GM21381 (cell line): ENCODE results near the gene IPCEF1.

Experiments used
- ATAC-seq: cut with Tn5 transposase; IDR thresholded peaks from one replicate; pipeline ENCODE4 v1.9.1; 2021; ENCODE audit warnings: mild to moderate bottlenecking, moderate library complexity; ENCODE audit not compliant: unreplicated experiment

The IPCEF1 gene

DNA sequence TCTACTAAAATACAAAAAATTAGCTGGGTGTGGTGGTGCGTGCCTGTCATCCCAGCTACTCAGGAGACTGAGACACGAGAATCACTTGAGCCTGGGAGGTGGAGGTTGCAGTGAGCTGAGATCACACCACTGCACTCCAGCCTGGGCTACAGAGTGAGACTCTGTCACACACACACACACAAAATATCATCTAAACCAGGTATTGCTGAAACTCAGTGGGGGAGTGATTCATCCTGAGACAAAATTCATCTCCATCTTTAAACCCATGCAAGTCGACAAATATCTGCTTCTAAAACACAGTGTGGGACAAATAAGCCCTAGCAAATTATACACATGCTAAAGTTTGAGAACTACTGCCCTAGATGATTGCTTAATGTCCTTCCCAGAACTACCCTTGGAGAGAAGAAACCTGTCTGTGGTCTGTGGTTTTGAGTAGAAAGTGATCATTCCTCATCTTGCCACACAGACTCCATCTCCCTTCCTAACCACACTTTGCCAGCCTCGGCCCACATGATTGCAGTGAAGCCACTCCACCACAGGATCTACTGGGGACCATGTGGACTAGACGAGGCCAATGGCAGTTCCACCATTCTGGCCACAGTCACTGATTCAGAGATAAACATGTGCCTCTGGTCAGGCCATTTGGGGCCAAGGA lies 187.3 kb downstream of the IPCEF1 start:
- no peak for ATAC-seq

DNA sequence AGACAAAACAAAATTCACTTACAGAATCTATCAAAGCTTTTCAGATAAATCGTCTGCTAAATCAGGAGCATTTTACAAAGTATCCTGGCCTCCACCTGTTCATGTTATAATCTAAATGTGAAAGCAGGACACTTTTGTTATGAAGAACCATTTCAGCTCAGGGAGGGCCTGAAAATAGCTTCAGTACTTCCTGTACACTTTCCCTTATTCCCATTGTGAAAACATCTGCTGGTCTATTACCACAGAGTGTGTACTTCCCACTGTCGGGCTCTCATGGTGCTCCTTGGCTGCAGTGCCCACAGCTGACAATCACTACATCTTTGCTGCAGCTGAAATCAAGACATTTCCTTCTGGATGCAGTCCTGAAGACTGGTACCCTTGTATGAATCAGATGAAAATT lies 189.5 kb downstream of the IPCEF1 start:
- ATAC-seq: no peak

DNA sequence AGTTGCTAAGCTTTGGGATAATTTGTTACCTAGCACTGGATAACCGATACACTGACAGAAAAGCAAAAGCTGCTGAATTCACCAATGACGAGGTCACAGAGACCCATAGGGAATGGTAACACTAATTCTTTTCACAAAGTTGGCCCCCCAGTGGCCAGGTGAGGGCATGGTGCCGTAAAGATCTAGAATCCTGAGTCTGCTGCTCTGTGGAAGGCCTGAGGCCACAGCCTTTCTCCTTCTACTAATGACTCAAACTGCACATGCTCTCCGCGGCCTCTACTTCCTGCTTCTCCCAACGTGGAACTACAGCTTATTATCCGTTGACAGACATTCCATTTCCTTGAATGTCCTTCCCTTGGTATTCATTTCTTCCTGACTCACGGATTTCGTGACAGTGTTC lies 190.5 kb downstream of the IPCEF1 start:
- no peak for ATAC-seq

DNA sequence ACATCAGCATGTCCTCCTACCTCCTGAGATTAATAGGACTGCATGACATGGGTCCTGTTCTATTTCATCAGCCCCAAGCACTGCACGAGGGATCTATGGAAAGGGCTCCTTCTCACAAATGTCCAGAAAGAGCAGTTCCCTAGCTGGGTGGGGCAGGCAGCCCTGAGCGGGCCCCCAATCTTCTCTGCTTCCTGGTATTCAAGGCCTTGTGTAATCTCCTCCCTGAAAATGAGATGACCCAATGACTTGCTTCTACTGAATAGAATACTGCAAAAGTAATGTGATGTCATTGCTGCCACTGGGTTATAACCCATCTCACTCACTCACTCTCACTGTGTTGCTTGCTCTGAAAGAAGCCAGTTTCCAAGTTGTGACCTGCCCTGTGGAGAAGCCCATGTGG lies 191.1 kb downstream of the IPCEF1 start:
- ATAC-seq: no peak

DNA sequence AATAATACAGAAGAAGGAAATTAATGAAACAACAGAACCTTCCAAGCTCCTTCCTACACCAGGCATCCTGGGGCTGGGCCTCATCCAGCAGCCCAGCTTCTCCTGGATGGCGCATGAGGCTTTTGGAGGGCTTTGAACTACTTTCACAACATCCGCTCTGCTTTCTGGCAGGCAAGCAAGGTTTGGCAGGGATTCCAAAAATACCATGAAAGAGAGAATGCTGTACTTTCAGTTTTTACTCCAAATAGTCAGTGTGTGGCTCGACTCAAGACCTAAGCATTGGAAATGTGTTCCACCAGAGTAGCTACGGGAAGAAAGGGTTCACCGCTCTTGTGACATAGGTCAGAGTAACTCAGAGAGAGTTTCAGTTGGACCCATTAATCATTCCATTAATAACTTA lies 192.2 kb downstream of the IPCEF1 start:
- no peak for ATAC-seq

DNA sequence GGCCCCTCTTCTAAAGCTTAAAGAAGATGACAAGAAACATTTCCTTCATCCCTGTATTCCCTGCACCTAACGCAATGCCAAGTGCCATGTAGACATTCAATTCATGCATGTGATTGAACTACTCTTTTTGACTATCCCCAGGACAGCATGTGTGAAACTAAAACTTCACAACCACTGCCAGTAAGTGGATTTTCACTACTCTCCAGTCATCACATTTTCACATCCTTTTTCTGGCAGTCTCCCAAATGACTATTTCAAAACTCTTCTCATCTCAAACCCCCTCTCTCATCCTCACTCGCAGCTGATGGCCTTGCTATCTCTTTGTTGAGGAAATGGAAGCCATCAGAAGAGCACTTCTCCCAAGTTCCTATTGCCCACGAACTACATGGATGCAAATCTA lies 194.9 kb downstream of the IPCEF1 start:
- ATAC-seq: peak; percentile 67

DNA sequence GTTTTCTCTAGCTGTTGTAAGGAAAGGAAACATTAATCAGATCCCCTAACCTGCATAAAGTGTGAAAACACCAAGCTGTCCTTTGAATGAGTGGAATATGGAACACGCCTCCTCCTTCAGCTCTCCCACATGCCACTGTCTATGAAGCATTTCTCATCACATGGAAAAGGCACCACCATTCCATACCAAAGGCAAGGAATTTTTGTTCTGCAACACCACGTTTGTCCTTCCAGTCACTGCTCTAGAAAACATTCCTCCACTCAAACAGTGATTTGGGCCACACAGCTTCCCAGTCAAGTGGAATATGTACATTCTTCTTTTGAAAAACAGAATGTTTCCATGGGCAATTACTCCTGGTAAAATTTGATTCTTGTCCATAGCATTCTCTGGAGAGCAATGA lies 197.5 kb downstream of the IPCEF1 start:
- no peak for ATAC-seq

DNA sequence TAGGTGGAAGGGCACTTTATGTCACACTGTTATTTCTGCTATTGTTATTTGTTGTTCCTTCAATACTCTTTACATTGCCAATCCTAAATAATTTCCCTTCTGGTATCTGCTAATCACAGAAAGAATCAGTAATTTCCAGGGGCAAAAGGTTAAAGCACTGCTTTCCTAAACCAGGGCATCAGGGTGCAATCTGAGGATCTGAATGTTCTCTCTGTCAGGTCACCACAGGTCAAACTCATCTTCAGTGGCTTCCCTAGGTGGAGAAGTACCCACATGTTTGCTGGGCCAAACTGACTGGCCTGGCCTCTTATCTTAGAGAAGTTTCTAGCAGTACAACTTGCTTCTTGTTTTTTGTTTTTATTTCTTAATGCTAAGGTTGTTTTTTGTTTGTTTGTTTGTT lies 198.9 kb downstream of the IPCEF1 start:
- no peak for ATAC-seq

DNA sequence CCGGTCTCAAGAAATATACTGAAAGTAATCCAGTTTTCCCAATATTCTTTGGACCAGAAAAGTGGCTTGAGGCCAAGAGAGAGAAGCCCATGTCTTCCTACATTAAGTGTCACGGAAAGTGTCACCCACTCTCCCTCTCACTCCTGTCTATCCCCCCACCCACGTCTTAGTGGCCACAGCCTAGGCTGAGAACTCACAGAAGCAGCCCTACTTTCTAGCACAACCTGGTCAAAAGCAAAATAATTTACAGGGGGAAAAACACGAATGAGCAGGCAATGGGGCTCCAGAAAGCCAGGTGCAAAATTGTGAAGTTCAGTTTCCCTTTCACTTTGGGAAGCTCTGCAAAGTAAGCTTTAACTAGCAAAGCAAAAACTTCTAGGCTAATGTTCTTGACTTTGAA lies 199.5 kb downstream of the IPCEF1 start:
- peak; percentile 51 for ATAC-seq

DNA sequence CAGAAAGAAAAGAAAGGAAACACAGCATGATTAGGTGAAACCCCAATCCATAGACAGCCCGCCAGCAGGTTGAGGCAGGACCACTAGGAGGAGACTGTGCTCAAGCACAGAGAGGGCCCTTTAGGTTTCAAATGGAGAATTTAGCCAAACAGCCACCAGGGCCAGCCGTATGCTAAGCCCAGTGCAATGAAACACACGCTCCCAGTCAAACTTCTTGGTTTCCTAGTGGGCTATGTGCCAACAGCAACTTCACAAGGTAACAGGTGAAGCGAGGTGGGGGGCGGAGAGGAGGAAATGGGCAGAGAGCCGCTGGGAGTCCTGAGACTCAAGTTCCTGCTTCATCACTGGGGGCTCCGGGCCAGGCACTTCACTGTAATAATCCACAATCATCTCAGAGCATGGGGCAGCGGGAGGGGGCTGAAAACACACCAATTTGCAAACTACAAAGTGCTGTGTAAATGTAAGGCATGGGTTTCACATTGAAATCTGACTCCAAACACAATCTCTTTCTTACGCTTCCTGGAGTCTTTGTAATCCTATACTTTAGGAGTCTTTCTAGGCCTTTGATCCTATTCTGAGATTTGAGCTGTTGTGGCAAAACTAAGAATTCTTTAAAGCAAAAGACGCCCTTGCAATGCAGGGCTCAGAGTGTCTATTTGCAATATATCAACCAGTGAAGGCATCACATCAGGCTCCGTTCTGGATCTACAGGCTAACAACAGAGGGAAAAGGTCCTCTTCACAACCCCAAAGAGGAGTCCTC lies 200.3 kb downstream of the IPCEF1 start:
- peak; percentile 79 for ATAC-seq

DNA sequence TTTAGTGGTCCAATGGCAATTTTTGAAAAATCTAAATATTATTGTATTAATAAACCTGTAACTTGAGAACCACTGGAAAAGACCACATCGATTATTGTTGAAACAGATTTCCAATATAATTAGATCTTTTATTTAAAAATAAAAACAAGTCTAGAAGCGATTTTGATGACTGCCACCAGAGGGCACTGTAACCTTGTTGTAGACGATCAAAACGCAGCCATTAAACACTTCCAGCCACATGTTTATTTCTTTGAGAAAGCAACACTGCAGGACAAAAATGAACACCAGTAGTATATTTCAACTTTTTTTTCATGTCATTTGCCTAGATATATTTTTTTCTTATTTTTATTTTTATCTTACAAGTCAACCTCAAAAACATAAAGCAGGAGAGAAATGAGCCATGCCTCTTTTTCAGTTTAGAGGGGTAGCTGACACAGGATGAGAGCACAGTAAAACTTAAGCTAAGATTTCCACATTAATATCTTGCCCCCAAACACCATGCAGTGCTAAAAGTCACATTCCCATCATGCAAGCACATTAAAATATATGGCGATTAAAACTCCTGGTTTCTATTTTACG lies 202.1 kb downstream of the IPCEF1 start:
- ATAC-seq: no peak

DNA sequence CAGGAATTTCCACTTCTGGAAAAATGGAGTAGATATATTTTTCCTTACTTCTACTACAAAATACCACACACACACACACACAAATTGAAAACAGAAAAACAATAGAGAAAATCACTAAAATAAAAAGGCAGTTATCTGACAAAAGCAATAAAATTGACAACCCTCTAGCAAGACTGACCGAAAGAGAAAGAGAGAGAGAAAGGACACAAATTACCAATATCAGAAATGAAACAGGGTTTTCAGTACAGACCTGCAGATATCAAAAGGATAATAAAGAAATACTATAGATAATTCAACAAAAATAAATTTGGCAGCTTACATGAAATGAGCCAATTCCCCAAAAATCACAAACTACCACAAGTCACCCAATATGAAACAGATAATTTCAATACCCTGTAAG lies 212.8 kb downstream of the IPCEF1 start:
- no peak for ATAC-seq

DNA sequence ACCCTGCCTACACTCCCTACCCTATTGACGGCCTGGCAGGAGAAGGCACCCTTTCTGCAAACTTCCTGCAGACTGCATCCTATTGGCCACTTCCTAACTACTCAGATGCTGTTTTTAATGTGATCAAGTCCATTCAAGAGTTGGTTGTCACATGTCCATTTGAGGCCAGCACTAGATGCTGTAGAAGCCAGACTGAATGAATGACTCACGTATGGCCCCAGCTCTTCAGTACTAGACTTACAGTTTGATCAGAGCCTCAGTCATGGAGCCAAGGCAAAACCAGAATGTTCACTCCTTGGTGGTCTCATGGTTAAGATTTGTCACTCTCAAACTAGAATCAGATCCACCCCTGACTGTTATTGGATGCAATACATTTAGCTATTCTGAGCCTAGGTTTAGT lies 215.9 kb downstream of the IPCEF1 start:
- no peak for ATAC-seq

DNA sequence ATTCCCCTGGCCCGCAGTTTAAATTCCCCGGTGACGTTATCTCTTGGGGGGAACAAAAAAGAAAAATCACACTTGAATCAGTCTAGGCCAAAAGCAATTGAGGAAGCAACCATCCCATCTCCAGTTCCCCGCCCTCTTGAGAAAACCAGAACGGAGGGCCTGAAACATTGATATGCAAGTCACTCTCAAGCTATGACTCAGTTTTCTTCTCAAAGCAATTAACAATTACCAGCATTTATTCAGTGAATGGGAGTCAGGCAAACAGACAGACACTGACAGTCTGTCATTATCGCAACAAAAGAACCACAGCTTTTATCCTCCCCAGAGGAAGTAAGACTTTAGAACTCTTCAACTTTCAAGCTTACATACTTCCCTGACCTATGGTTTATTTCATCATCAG lies 216.7 kb downstream of the IPCEF1 start:
- no peak for ATAC-seq

DNA sequence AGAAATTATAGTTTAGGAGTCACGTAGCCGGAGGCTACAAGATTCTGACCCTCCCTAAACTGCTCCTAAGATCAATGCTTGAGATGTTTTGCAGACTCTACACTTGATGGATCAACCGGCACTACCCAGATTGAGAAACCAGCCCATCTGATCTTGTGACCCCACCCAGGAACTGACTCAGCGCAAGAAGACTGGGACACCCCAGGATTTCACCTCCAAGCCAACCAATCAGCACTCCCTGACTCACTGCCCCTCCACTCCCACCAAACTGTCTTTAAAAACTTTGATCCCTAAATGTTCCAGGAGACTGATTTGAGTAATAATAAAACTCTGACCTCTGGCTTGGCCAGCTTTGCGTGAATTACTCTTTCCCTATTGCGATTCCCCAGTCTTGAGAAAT lies 217.8 kb downstream of the IPCEF1 start:
- ATAC-seq: no peak

DNA sequence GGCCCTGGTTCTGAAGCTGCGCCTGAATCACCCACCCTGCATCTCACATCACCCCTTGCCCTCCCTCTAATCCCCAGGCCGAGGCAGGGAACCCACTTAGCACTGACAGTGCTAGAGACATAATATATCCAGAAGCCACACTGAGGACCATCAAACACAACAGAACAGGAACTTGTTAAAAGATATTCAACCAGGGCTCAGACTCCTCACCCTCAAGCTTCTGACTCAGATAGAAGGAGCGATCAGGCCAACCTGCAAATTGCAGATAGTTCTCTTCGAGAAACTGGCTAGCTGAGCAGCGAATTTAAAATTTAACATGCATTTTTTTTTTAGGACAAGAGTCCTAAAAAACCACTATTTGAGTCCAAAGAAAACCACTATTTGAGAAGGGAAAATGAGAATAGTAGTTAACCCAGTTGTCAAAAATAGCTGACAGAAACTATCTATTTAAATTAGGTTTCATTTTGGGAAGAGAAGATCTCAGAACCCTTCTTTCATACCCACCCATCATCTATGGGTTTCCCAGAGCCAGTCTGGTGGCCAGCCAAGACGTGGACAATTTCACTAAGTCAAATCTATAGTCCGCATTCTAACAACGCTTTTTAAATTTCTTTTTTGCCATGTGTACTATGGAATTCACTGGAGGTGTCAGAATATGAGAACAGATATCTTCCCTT lies 222.0 kb downstream of the IPCEF1 start:
- no peak for ATAC-seq

DNA sequence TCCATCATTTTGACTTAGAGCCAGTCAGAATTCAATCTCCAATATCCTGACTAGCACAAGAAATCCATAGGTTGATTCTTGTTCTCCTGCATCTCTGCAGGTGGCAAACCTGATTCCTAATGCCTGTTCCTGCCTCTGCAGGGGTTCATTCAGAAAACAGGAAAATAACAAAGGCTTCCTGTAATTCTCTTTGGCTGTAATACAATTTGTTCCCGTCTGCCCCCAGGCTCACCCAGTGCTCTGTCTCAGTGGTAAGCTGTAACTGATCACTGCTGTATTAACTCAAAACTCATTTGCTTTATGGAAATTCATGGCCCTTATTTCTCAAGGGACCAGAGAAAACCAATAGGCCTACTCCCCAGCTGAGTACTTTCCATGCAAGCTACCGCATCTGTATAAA lies 228.9 kb downstream of the IPCEF1 start:
- no peak for ATAC-seq

DNA sequence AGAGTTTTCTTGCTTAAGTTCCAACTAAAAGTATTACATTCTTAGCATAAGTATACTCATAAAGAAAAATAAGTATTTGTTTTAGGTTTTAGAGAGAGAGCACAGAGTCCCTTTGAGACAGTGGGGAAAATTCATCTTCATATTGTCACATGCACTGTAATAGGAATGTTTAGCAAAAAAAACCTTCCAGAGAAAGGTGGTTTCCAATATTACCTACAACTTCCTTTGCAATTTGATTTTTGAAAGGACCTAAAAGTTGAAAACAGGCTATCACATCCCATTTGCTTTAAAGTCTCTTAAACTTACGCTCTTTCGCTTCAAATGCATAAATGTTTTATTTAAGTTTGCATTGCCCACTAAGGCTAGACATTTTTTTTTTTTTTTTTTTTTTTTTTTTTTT lies 231.2 kb downstream of the IPCEF1 start:
- ATAC-seq: no peak

DNA sequence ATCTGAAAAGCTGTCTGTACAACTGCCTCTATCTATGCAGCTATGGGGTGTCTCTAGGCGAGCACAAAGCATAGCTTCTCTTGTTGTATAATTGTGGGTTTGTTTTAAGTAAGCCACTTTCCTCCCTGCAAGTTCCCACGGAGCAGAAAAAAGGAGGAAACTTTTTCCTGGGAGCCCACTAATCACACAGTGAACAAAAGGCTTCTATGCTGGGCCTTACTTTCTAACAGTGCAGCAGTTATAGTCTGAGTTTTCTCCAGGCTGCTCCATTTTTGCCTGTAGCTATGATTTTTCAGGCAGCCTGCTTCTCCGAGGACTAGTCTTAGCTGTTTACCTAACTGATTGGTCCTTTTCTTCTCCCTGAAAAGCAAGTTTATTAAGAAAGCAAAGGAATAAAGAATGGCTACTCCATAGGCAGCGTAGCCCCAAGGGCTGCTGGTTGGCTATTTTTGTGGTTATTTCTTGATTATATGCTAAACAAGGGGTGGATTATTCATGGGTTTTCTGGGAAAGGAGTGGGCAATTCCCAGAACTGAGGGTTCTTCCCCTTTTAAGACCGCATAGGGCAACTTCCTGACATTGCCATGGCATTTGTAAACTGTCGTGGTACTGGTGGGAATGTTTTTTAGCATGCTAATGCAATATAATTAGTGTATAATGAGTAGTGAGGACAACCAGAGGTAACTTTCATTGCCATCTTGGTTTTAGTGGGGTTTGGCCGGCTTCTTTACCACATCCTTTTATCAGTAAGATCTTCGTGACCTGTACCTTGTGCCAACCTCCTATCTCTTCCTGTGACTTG lies 233.2 kb downstream of the IPCEF1 start:
- ATAC-seq: no peak

DNA sequence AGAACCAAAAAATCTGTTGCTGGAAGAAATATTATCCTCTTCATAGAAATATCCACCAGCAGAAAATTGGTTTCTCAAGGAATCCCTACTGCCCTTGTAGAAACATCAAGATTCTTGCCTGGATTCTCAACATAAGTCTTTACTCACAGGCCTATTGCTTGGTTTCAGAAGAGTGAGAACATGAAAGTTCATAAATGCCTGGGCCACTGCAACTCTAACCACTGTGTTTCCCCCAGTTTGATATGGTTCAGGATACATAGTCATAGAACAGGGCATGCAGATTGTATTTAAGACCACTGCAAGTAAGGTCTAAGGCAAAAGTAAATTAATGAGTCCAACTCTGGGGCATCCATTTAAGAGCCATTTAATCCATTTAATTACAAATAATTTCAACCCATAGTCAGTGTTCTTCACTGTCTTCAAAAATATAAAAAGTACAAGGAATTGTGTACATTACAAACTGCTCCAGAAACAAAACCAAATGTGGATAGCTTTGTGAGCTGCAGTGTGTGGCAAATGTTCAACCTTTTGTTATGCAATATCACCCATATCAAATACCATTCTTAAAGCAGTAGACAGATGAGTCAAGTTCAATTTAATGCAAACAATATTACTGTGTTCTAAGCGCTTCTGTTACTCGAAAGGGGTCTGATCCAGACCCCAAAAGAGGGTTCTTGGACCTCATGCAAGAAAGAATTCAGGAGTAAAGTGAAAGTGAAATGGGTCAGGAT lies 234.2 kb downstream of the IPCEF1 start:
- no peak for ATAC-seq
